ENCODE results near the gene CC2D2B.

DNA sequence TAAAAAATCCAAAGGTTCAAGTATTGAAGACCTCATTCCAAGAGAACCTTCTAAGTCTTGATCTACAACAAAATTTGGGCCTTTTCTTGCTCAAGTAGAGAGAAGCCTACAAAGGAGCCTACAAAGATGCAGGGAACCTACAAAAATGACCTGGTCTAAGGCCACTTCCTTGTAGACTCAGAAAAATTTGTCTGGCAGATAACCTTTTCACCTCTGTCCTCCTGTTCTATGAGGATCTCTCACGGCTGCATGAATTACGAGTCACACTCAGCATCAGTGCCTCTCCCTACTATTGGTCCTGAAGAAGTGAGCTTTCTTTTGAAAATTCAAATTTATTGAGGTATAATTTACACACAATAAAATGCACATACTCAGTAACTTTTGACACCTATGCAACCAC is 164.9 kb downstream of the CC2D2B start:
- TF ChIP-seq, protein P1, sequence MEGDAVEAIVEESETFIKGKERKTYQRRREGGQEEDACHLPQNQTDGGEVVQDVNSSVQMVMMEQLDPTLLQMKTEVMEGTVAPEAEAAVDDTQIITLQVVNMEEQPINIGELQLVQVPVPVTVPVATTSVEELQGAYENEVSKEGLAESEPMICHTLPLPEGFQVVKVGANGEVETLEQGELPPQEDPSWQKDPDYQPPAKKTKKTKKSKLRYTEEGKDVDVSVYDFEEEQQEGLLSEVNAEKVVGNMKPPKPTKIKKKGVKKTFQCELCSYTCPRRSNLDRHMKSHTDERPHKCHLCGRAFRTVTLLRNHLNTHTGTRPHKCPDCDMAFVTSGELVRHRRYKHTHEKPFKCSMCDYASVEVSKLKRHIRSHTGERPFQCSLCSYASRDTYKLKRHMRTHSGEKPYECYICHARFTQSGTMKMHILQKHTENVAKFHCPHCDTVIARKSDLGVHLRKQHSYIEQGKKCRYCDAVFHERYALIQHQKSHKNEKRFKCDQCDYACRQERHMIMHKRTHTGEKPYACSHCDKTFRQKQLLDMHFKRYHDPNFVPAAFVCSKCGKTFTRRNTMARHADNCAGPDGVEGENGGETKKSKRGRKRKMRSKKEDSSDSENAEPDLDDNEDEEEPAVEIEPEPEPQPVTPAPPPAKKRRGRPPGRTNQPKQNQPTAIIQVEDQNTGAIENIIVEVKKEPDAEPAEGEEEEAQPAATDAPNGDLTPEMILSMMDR (IDR thresholded peaks at IDR 0.05): no peak
- no peak for TF ChIP-seq POLR2AphosphoS5 (IDR thresholded peaks at IDR 0.05; ENCODE audit: low read depth, low read length)
- TF ChIP-seq, protein P2, sequence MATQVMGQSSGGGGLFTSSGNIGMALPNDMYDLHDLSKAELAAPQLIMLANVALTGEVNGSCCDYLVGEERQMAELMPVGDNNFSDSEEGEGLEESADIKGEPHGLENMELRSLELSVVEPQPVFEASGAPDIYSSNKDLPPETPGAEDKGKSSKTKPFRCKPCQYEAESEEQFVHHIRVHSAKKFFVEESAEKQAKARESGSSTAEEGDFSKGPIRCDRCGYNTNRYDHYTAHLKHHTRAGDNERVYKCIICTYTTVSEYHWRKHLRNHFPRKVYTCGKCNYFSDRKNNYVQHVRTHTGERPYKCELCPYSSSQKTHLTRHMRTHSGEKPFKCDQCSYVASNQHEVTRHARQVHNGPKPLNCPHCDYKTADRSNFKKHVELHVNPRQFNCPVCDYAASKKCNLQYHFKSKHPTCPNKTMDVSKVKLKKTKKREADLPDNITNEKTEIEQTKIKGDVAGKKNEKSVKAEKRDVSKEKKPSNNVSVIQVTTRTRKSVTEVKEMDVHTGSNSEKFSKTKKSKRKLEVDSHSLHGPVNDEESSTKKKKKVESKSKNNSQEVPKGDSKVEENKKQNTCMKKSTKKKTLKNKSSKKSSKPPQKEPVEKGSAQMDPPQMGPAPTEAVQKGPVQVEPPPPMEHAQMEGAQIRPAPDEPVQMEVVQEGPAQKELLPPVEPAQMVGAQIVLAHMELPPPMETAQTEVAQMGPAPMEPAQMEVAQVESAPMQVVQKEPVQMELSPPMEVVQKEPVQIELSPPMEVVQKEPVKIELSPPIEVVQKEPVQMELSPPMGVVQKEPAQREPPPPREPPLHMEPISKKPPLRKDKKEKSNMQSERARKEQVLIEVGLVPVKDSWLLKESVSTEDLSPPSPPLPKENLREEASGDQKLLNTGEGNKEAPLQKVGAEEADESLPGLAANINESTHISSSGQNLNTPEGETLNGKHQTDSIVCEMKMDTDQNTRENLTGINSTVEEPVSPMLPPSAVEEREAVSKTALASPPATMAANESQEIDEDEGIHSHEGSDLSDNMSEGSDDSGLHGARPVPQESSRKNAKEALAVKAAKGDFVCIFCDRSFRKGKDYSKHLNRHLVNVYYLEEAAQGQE (IDR thresholded peaks at IDR 0.05; ENCODE audit: insufficient read depth in 1 of 2, low read depth in 2 of 2, low read length in 1 of 2): no peak
- TF ChIP-seq TCF7L2 (IDR thresholded peaks at IDR 0.05; ENCODE audit: low read depth, low read length): no peak

Measured in Panc1 (cell line).